Large intestine (tissue), 3 donors: ENCODE measurements around the gene KIF3C. TPM values are rescaled to one million over a fixed set of nuclear protein-coding genes. Genes with fewer than 3 reads are reported as not detected.

Experiments used
- DNase-seq, 2 donors: peaks; one replicate each; pipeline versions ENCODE4 v3.0.0 to v3.0.0-alpha.2; 2013
- H3K27ac ChIP-seq: one replicate; pipeline ENCODE4 v1.5.1; 2013; ENCODE audit warnings: low read length
- H3K27me3 ChIP-seq: 2 replicates; pipeline ENCODE4 v1.6.1; 2013; ENCODE audit warnings: low read length; ENCODE audit not compliant: control insufficient read depth, insufficient read depth
- H3K36me3 ChIP-seq: 2 replicates; pipeline ENCODE4 v1.6.1; 2013; ENCODE audit warnings: low read length; ENCODE audit not compliant: control insufficient read depth, insufficient read depth
- H3K4me1 ChIP-seq: one replicate; pipeline ENCODE4 v1.6.1; 2013; ENCODE audit warnings: low read length; ENCODE audit not compliant: control insufficient read depth, insufficient read depth
- H3K4me3 ChIP-seq: one replicate; pipeline ENCODE4 v1.5.1; 2013; ENCODE audit warnings: low read length
- H3K9me3 ChIP-seq: one replicate; pipeline ENCODE4 v1.6.1; 2013; ENCODE audit warnings: mild to moderate bottlenecking, low read depth, low read length, moderate library complexity; ENCODE audit not compliant: control insufficient read depth
- WGBS: methylation state at CpG from one replicate; pipeline ENCODE4 v1.1.5; 2013; ENCODE audit warnings: low lambda C conversion rate; ENCODE audit not compliant: insufficient coverage; 5-methylcytosine and 5-hydroxymethylcytosine counted together
- polyA plus RNA-seq: library from polyadenylated mRNA; unstranded; fragments of 120-200 nt; gene quantifications from one replicate; pipeline ENCODE4 v1.2.1, GENCODE V29; 2013

The KIF3C gene
- polyA plus RNA-seq, 1 donor: 9.7 TPM

DNA sequence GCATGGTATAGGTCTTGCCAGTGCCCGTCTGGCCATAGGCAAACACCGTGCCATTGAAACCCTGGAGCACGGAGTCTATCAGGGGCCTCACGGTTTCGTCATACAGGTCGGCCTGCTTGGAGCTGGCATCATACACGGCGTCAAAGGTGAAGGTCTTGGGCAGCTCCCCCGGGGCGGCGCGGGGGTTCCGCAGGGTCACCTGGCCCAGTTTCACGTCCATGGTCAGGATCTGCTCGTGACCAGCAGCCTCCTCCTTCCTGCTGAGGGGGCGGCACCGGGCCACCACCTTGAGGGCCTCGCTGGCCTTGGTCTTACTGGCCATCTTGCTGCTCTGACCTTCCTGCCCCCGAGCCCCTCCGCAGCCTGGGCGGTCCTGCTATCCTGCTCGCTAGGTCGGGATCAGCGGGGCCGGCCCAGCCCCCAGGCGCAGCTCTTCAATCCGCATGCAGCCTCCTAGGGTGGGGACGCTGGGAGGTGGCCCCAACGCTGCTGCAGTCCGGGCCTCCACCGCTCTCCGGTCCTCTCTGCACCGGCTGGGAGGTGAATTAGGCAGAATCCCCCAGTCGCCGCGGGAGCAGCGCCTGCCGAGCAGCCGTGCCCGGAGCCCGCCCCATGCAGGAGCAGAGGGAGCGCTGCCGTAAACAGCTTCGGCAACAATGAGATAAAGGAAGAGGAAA is 563 bp downstream of the KIF3C start:
- H3K36me3 ChIP-seq: no peaks in the 10 kb centered on the region
- WGBS: no CpG with 5 or more reads among the region's 44 CpGs
- peaks cover 8% of the 10 kb centered on the region for H3K4me1 ChIP-seq
- H3K27me3 ChIP-seq: peaks cover 2% of the 10 kb centered on the region
- DNase-seq: peak in 1 of 2 donors; percentile 22
- H3K9me3 ChIP-seq: no peaks in the 10 kb centered on the region
- H3K27ac ChIP-seq: peak overlapping the region; percentile 31
- peak overlapping the region; percentile 69 for H3K4me3 ChIP-seq

DNA sequence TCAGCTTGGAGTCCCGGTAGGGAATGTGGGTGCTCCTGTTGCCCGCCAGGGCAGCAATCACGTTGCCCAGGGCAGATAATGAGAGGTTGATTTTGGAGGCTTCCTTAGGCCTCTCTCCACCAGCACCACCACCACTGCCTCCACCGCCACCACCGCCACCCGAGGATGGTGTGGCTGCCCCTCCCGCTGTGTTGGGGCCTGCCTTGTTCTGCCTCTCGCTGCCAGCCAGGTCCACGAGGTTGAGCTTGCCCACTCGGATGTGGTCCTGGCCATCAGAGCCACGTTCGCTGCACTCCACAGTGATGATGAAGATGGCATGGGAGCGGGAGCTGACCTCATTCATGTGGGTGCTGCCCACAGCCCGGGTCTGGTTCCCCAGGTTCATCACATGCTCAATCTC is 1.3 kb downstream of the KIF3C start:
- Histone ChIP-seq H3K4me1 (peaks cover 8% of the 10 kb centered on the region), H3K36me3 (no peaks in the 10 kb centered on the region), H3K9me3 (no peaks in the 10 kb centered on the region), H3K27me3 (peaks cover 2% of the 10 kb centered on the region), H3K27ac (no peak overlapping the region), H3K4me3 (no peak overlapping the region)
- no CpG with 5 or more reads among the region's 14 CpGs for WGBS
- no peak for DNase-seq

DNA sequence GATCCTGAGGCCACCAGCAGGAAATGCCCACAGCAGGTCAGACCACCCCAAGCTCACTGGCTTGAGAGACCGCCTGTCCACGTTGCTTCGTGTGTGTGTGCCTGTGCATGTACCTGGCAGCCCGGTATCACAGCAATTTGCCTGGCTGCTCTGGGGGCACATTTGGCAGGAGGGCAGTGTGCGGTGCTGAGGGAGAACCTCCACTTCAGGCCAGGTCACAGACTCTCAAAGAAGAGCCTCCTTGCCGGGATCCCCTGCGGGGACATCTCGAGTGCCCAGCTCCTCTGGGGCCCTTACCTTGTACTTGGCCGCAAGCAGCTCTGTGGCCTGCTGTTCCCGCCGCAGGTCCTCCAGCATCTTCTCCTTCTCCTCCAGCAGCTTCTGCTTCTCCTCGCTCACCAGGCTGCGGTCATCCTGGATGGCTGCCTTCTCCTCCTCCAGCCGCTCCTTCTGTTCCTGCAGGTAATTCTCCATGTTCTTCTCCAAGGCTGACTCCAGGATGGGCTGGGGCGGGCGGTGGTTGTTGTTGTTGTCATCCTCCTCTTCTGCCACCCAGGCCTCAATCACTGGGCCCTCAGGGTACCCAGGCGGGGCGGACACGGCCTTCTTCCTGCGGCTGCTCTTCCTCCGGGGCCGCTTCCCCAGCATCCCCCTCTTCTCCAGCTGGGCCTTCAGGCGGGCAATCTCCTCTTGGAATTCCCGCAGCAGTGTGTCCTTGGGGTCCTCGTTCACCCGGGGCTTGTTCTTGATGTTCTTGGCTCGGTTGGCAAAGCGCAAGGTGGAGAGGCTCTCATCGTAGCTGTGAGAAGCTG is 2.0 kb downstream of the KIF3C start:
- H3K27me3 ChIP-seq: peaks cover 2% of the 10 kb centered on the region
- DNase-seq: no peak
- H3K36me3 ChIP-seq: no peaks in the 10 kb centered on the region
- H3K4me3 ChIP-seq: no peak overlapping the region
- no CpG with 5 or more reads among the region's 29 CpGs for whole genome bisulfite sequencing
- no peaks in the 10 kb centered on the region for H3K9me3 ChIP-seq
- no peak overlapping the region for H3K27ac ChIP-seq
- H3K4me1 ChIP-seq: peaks cover 8% of the 10 kb centered on the region

DNA sequence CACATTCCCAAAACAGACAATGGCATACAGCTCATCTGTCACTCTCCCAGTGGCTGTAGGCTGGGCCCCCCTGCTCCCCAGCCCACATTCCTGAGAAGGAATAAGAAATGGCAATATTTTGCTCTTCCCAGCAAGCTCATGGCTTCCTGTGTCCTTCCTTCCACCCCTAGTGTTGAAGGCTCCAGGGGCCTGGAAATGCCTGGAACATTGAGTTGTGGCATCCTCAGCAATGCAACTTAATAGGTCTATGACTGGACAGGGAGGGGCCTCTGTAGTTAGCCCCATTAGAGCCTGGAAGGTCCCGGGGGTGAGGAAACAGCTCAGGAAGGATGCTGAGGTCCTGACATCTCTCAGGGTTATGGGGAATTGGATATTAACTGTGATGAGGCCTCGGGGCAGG is 3.3 kb downstream of the KIF3C start:
- DNase-seq: no peak
- WGBS: no CpG with 5 or more reads among the region's 2 CpGs

DNA sequence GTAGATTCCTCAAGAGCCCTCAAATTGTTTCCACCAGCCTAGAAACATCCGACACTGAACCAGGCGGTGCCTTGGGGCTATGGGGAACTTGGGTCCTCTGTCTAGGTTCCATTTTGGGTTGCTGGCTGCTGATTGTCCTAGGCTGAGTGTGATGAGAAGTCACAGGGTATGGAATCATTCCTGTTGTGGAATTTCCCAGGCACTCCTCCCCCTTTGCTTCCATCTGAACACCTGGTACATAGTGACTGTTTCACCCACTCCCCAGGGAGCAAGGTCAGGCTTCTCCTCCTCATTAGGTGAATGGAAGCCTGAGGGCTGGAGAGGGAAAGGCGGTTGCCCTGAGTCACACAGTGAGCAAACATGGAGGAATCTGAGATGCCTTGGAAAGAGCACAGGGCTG is 4.5 kb downstream of the KIF3C start:
- no peak overlapping the region for H3K4me3 ChIP-seq
- no peaks in the 10 kb centered on the region for H3K36me3 ChIP-seq
- DNase-seq: no peak
- H3K9me3 ChIP-seq: no peaks in the 10 kb centered on the region
- peaks cover 2% of the 10 kb centered on the region for H3K27me3 ChIP-seq
- H3K27ac ChIP-seq: no peak overlapping the region
- WGBS: no CpG with 5 or more reads among the region's 3 CpGs
- peaks cover 7% of the 10 kb centered on the region for H3K4me1 ChIP-seq

More for the DNA sequence above, 3.3 kb downstream of the KIF3C start:
- Histone ChIP-seq H3K27me3 (peaks cover 2% of the 10 kb centered on the region), H3K4me1 (peaks cover 8% of the 10 kb centered on the region), H3K9me3 (no peaks in the 10 kb centered on the region), H3K36me3 (no peaks in the 10 kb centered on the region), H3K4me3 (no peak overlapping the region), H3K27ac (no peak overlapping the region)

DNA sequence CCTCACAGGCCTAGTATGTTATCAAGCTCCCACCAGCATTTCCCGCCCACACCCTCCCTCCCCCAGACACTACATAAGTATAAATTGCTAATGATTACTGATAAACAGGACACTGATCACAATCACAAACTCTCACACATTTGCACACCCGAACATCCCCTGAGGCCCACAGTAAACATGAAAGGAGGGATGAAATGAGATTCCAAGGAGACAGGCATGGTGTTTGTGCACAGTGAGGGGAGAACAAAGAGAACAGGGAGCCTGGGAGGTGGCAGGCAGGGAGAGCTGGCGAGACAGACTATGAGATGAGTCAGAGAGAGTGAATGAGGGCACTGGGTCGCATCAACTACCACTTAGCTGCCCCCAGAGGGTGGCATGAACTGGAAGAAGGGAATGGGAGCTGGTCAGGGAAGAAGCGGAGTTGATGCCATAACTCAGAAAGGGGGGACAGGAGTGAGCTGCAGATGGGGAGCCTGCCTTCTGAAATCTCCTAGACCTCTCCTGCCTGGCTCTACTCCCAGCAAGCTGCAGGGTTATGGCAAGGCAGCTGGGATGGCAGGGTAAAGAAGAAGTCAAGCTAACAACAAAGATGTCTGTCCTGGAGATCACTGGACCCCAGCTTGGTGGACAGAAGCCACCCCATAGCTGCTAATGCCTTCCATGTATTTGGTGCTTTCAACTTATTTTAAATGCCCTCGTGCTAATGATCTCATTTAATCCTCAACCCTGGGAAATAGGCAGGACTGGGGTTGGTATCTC is 5.1 kb downstream of the KIF3C start:
- H3K4me3 ChIP-seq: no peak overlapping the region
- no peak overlapping the region for H3K27ac ChIP-seq
- WGBS: no CpG with 5 or more reads among the region's 6 CpGs
- H3K36me3 ChIP-seq: no peaks in the 10 kb centered on the region
- no peaks in the 10 kb centered on the region for H3K9me3 ChIP-seq
- H3K4me1 ChIP-seq: peaks cover 6% of the 10 kb centered on the region
- no peak for DNase-seq
- peaks cover 2% of the 10 kb centered on the region for H3K27me3 ChIP-seq

DNA sequence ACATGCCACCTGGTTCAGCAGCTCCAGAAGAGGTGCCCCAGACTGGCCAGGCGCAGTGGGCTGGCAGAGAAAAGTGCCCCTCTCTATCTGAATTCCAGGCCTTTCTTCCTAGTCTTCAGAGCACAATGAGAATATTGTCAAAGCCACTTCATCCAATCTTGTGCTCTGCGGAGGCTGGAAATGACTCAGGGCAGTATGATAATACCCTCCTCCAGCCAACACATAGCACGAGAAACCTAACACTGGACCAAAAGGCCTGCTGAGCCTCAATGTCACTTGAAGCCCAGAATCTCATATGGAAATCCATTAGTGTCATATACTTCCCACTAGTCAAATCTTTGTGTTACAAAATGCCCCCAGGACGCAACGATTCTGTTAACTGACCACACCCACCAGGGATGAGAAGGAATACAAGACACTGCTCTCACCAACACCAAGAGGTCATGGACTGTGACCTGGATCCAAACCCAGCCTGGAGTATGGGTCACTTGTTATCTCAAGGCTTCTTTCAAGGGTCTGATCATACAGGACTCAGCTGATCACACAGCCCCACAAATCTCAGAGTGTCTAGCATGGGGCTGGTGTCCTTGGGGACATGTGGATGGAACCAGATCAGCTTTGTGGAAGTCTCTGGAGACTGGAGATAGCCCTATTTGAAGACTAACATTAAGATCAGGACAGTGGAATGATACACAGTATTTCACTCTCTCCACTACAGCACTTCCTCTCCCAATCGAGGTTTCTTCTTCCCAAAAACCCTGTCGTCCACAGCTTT is 10.1 kb downstream of the KIF3C start:
- 85% methylated on average over 2 of the region's 7 CpGs for WGBS
- H3K36me3 ChIP-seq: no peaks in the 10 kb centered on the region
- DNase-seq: no peak
- no peaks in the 10 kb centered on the region for H3K27me3 ChIP-seq
- H3K4me1 ChIP-seq: no peaks in the 10 kb centered on the region
- no peak overlapping the region for H3K4me3 ChIP-seq
- H3K27ac ChIP-seq: no peak overlapping the region
- no peaks in the 10 kb centered on the region for H3K9me3 ChIP-seq

DNA sequence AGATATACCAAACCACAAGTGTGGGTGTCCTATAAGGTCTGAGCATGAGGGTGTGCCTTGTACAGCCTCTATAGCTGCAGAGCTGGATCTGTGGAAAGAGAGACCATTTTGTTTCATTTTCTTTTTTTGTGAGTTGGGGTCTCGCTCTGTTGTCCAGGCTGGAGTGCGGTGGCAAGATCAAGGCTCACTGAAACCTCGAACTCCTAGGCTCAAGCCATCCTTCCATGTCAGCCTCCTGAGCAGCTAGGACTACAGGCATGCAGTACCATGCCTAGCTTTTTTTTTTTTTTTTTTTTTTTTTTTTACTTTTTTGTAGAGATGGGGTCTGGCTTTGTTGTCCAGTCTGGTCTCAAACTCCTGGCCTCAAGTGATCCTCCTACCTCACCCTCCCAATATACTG is 10.7 kb downstream of the KIF3C start:
- H3K4me3 ChIP-seq: no peak overlapping the region
- no CpG with 5 or more reads among the region's 3 CpGs for WGBS
- no peaks in the 10 kb centered on the region for H3K27me3 ChIP-seq

DNA sequence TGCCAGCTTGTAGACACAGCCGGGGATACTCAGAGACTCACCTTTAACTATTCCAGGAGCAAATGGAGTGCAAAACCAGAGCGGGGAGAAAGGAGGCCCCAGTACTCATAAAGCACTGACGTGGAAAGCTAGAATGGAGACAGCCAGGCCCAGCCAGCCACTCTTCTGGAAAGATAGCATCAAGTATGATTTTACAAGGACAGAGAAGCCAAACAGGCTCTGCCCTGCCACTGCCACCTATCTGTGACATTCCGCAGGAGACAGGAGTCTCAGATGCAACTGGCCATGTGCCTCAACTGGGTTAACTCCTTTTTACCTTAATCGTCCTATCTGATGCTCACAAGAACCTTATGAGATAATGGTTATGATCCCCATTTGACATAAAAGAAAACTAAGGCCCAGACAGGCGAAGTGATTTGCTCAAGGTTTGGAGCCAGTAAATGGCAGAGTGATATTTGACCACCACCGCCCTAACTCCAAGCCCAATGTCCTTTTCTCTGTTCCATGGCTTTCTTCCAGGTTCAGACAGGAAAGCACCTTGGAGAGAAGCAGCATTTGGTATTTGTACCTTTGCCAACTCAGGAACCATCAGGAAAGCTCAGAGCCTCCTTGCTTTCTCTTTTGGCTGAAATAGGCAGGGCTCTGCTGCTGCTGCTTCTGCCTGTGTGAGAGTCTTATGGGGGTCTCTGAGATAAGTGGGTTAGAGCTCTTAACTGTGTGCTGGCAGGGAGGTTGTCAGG is 15.6 kb downstream of the KIF3C start:
- Histone ChIP-seq H3K27ac (no peak overlapping the region), H3K27me3 (no peaks in the 10 kb centered on the region), H3K36me3 (no peaks in the 10 kb centered on the region), H3K9me3 (no peaks in the 10 kb centered on the region), H3K4me1 (no peaks in the 10 kb centered on the region), H3K4me3 (no peak overlapping the region)
- 100% methylated on average over 1 of the region's 7 CpGs for WGBS
- DNase-seq: no peak

More for the DNA sequence above, 10.7 kb downstream of the KIF3C start:
- Histone ChIP-seq H3K4me1 (no peaks in the 10 kb centered on the region), H3K9me3 (no peaks in the 10 kb centered on the region), H3K36me3 (no peaks in the 10 kb centered on the region), H3K27ac (no peak overlapping the region)
- no peak for DNase-seq
